K562 (cell line): Measurements from ENCODE around the gene HOXB5. TPM values are rescaled to one million over a fixed set of nuclear protein-coding genes. Genes with fewer than 3 reads are reported as not detected.
A peak's percentile ranks its signal among the peaks of the same experiment; 100 is the strongest.

Experiments used
- ATAC-seq: fragments of 200-7000 bp; cut with Tn5 transposase; 3 replicates; pipeline ENCODE4 v1.9.1; 2020; ENCODE audit warnings: moderate library complexity
- BruUV-seq: library from RNA; stranded (reverse); fragments of 400-500 nt; replicated peaks from 2 replicates; lab custom pipeline; 2021; lab: Mats Ljungman, UMichigan
- CTCF ChIA-PET: fragments of 300-600 bp; formaldehyde crosslinking; extraction: SDS; loops from one replicate; lab custom pipeline; 2021; ENCODE audit warnings: low intra/inter-chr PET ratio; lab: Yijun Ruan, JAX
- POLR2A ChIA-PET: fragments of 300-600, 350-650 bp; sonication (Branson Sonifier 250); formaldehyde crosslinking; extraction: SDS; loops from one replicate; lab custom pipeline; 2021; ENCODE audit warnings: antibody characterized with exemption, inconsistent platforms; lab: Yijun Ruan, JAX
- DNase-seq, 4 experiments: peaks; one replicate each; pipeline versions ENCODE4 v3.0.0 to v3.0.0-alpha.2; 2011 to 2018; ENCODE audit warnings: low spot score in 3 of 4, mixed read lengths in 3 of 4; ENCODE audit errors: extremely low read depth in 1 of 4
- FAIRE-seq: peaks from 2 replicates; lab custom pipeline; 2011; peaks lifted over from hg19 to GRCh38; lab: Jason Lieb, UNC
- H2AFZ ChIP-seq: 2 replicates; pipeline ENCODE4 v1.6.0; 2011; ENCODE audit warnings: low read depth, low read length, control low read depth, inconsistent platforms
- H3K27ac ChIP-seq: fragments of 200-600 bp; 3 replicates; pipeline ENCODE4 v1.8.0; 2011; ENCODE audit warnings: low read depth, mild to moderate bottlenecking, control low read depth, inconsistent platforms, low read length, moderate library complexity, mixed read lengths; ENCODE audit errors: extremely low read depth
- H3K27me3 ChIP-seq, 2 experiments: fragments of 300-600 bp in 1 of 2; 2 replicates in 1 of 2; 3 replicates in 1 of 2; pipeline versions ENCODE4 v1.6.0 to v1.8.0; 2011; ENCODE audit warnings: inconsistent platforms in 2 of 2, low read length in 2 of 2, mild to moderate bottlenecking in 1 of 2, mixed read lengths in 1 of 2, moderate library complexity in 1 of 2; ENCODE audit not compliant: control insufficient read depth in 2 of 2, insufficient read depth in 2 of 2
- H3K36me3 ChIP-seq: fragments of 300-600 bp; 3 replicates; pipeline ENCODE4 v1.8.0; 2011; ENCODE audit warnings: mild to moderate bottlenecking, low read length, inconsistent platforms; ENCODE audit not compliant: control insufficient read depth, insufficient read depth
- H3K4me1 ChIP-seq, 2 experiments: fragments of 200-600 bp in 1 of 2; replicated peaks in 1 of 2; 2 replicates in 1 of 2; 3 replicates in 1 of 2; pipeline versions ENCODE4 v1.5.1 to v1.8.0; 2011; ENCODE audit warnings: inconsistent platforms in 2 of 2, low read length in 2 of 2, mild to moderate bottlenecking in 1 of 2, mixed read lengths in 1 of 2, moderate library complexity in 1 of 2; ENCODE audit not compliant: control insufficient read depth in 2 of 2, insufficient read depth in 2 of 2
- H3K4me2 ChIP-seq: 2 replicates; pipeline ENCODE4 v1.6.1; 2011; ENCODE audit warnings: low read length, control low read depth, inconsistent platforms, mixed read lengths; ENCODE audit not compliant: insufficient read depth
- H3K4me3 ChIP-seq: fragments of 200-600 bp; sonication (generic), shearing (Covaris generic); 2 replicates; pipeline ENCODE4 v1.5.1; 2016; ENCODE audit warnings: control low read depth, inconsistent platforms
- H3K79me2 ChIP-seq: fragments of 200-600 bp; 3 replicates; pipeline ENCODE4 v1.8.0; 2011; ENCODE audit warnings: low read length, inconsistent platforms; ENCODE audit not compliant: control insufficient read depth, insufficient read depth
- H3K9ac ChIP-seq, 2 experiments: 2 replicates each; pipeline versions ENCODE4 v1.6.0 to v1.6.1; 2011; ENCODE audit warnings: low read depth in 2 of 2, low read length in 2 of 2, control low read depth in 1 of 2, inconsistent platforms in 1 of 2, mild to moderate bottlenecking in 1 of 2, mixed read lengths in 1 of 2; ENCODE audit not compliant: insufficient read depth in 1 of 2
- H3K9me1 ChIP-seq: one replicate; pipeline ENCODE4 v1.6.0; 2011; ENCODE audit warnings: inconsistent platforms, mild to moderate bottlenecking, low read length, moderate library complexity; ENCODE audit not compliant: control insufficient read depth, insufficient read depth
- H3K9me3 ChIP-seq: replicated peaks from 2 replicates; pipeline ENCODE4 v1.5.1; 2011; ENCODE audit warnings: low read depth, low read length, inconsistent platforms; ENCODE audit not compliant: control insufficient read depth, insufficient read depth
- H4K20me1 ChIP-seq: replicated peaks from 2 replicates; pipeline ENCODE4 v1.6.1; 2011; ENCODE audit warnings: low read length, inconsistent platforms, mixed read lengths; ENCODE audit not compliant: control insufficient read depth, insufficient read depth
- CXXC5 ChIP-seq: fragments of 250-450 bp; sonication (Bioruptor Pico); IDR thresholded peaks from 2 replicates; pipeline ENCODE4 v1.8.0; 2022; ENCODE audit warnings: inconsistent platforms, mild to moderate bottlenecking, moderate library complexity
- FOXA3 ChIP-seq, 2 experiments: fragments of 450-650 bp in 1 of 2; sonication (generic) in 1 of 2; formaldehyde crosslinking; IDR thresholded peaks in 1 of 2; conservative IDR thresholded peaks in 1 of 2; 2 replicates each; pipeline versions ENCODE4 v1.4.0 to v1.8.0; 2020 to 2022; ENCODE audit warnings: mild to moderate bottlenecking in 2 of 2, missing genetic modification reagents in 1 of 2
- GABPA ChIP-seq: fragments of 200-800 bp; sonication (Bioruptor generic); conservative IDR thresholded peaks from 2 replicates; pipeline ENCODE4 v1.6.1; 2016; ENCODE audit warnings: low read depth, missing genetic modification characterization, missing compliant biosample characterization
- GTF2A2 ChIP-seq: IDR thresholded peaks from 2 replicates; pipeline ENCODE4 v1.6.1; 2016; ENCODE audit warnings: mild to moderate bottlenecking, missing genetic modification characterization, missing compliant biosample characterization
- ILK ChIP-seq: fragments of 450-650 bp; IDR thresholded peaks from 2 replicates; pipeline ENCODE4 v1.6.1; 2016; ENCODE audit warnings: missing genetic modification characterization, low read depth, mild to moderate bottlenecking, missing compliant biosample characterization, moderate library complexity, borderline replicate concordance
- MAZ ChIP-seq, 2 experiments: fragments of 450-650 bp in 1 of 2; sonication (generic) in 1 of 2; formaldehyde crosslinking; IDR thresholded peaks in 1 of 2; conservative IDR thresholded peaks in 1 of 2; 2 replicates each; pipeline versions ENCODE4 v1.4.0 to v1.5.0; 2020; ENCODE audit warnings: mild to moderate bottlenecking in 1 of 2, missing genetic modification reagents in 1 of 2
- NCOA6 ChIP-seq: fragments of 450-650 bp; IDR thresholded peaks from 2 replicates; pipeline ENCODE4 v1.6.1; 2017; ENCODE audit warnings: mild to moderate bottlenecking
- NR2C2 ChIP-seq, 2 experiments: fragments of 200-800 bp in 1 of 2; sonication (Bioruptor generic) in 1 of 2; sonication (generic) in 1 of 2; formaldehyde crosslinking in 1 of 2; IDR thresholded peaks; 2 replicates each; pipeline versions ENCODE4 v1.6.1 to v1.8.0; 2016 to 2022; ENCODE audit warnings: mild to moderate bottlenecking in 1 of 2, missing compliant biosample characterization in 1 of 2, missing genetic modification characterization in 1 of 2, missing genetic modification reagents in 1 of 2
- POLR2AphosphoS5 ChIP-seq: IDR thresholded peaks from 2 replicates; pipeline ENCODE4 v1.6.1; 2011; ENCODE audit warnings: mild to moderate bottlenecking, low read depth, low read length, moderate library complexity; ENCODE audit not compliant: control insufficient read depth, insufficient read depth
- ZNF175 ChIP-seq: fragments of 200-800 bp; sonication (Bioruptor generic); IDR thresholded peaks from 2 replicates; pipeline ENCODE4 v1.6.1; 2016; ENCODE audit warnings: low read depth, mild to moderate bottlenecking, missing genetic modification characterization, missing compliant biosample characterization
- ZNF197 ChIP-seq: fragments of 200-800 bp; sonication (Bioruptor generic); IDR thresholded peaks from 2 replicates; pipeline ENCODE4 v1.6.1; 2016; ENCODE audit warnings: low read depth, missing genetic modification characterization, missing compliant biosample characterization
- ZNF766 ChIP-seq: fragments of 200-800 bp; sonication (Bioruptor generic); conservative IDR thresholded peaks from 2 replicates; pipeline ENCODE4 v1.6.1; 2016; ENCODE audit warnings: missing genetic modification characterization, missing compliant biosample characterization
- WGBS: fragments of 100-300 bp; shearing (Covaris generic); methylation state at CpG from one replicate; pipeline ENCODE4 v1.1.6; 2016; ENCODE audit warnings: low coverage, mixed read lengths; ENCODE audit not compliant: insufficient coverage; ENCODE audit errors: missing lambda C conversion rate; 5-methylcytosine and 5-hydroxymethylcytosine counted together
- in situ Hi-C: fragments of 300-500 bp; cut with MboI; formaldehyde crosslinking; loops from 4 replicates; pipeline ENCODE4 v1.15.0; 2018; ENCODE audit warnings: inconsistent platforms, mixed read lengths
- intact Hi-C: fragments of 100-400 bp; cut with micrococcal nuclease; formaldehyde crosslinking; loops from 2 replicates; pipeline ENCODE4 v1.14.2; 2022
- polyA plus RNA-seq, 8 experiments: library from polyadenylated mRNA; depleted of rRNA in 4 of 8; stranded (reverse) in 5 of 8; unstranded in 3 of 8; fragments of >200 nt; fragmentation: Nextera tagmentation in 2 of 8; fragmentation: Illumina TruSeq in 1 of 8; extraction: Ambion mirVana in 2 of 8; extraction: Trizol in 1 of 8; gene quantifications; 2 replicates each; pipeline versions ENCODE4 v1.2.1 to v1.2.3, GENCODE V29; 2011 to 2014; ENCODE audit warnings: inconsistent platforms in 1 of 8, missing spikeins in 1 of 8
- total RNA-seq, 7 experiments: library from RNA; depleted of rRNA in 6 of 7; stranded (reverse); fragments of >200 nt in 6 of 7; fragmentation: Illumina TruSeq in 2 of 7; extraction: Trizol in 2 of 7; gene quantifications; 2 replicates each; pipeline versions ENCODE4 v1.2.1 to v1.2.3, GENCODE V29; 2011 to 2021; ENCODE audit warnings: low replicate concordance in 1 of 7
- TF ChIP-seq, protein P1 (sequence below): fragments of 450-650 bp; IDR thresholded peaks from 2 replicates; pipeline ENCODE4 v1.6.1; 2016
- TF ChIP-seq, protein P2 (sequence below), 2 experiments: IDR thresholded peaks; 2 replicates each; pipeline ENCODE4 v1.6.1; 2012; ENCODE audit warnings: improper control_type of control experiment in 2 of 2, low read depth in 2 of 2, low read length in 2 of 2, borderline replicate concordance in 1 of 2

The HOXB5 gene
- total and polyA plus RNA-seq, 9 of the 15 experiments (the other 6 are each of a cell fraction or from before 2014, with no cell fraction given), result 0.24 to 2.7 (median 0.65) TPM

DNA sequence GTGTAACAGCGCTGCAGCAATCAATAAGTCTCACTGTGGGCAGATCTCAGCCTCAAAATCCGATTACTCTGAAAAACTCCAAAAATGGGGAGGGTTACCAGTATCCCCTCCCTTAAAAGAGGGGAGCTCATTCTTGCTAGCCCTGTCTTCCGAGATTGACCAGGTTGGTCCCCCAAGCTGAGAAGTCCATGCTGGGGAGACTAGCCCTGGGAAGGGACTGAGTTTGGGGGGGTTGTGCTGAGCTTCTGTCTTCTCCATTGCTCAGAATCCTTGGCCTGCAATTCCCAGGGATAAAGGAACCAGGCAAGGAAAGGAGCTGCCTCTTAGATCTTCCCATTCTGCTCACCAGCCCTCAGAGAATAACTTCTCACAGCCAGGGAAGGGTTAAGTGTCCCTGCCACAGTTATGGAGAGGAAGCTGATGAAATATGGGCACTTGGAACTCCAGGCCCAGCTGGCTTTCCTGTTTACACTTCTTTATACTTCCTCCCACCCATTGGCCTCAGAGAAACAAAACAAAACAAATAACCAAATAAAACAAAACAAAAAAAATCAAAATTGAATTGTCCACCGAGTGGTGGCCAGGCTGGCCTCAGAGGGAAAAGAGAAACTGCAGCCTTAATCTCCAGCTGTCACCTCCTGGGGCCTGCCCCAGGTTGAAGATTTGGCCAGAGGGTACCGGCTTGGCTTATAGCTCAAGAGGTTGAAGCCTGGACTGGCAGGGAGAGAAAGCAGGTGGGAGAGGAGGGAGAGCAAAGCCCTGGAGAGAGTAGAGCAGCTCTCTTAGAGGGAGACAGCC is 6.1 kb downstream of the HOXB5 start:
- no peak overlapping the region for H3K4me2 ChIP-seq
- peaks cover 22% of the 10 kb centered on the region for H3K79me2 ChIP-seq
- TF ChIP-seq, protein P1, sequence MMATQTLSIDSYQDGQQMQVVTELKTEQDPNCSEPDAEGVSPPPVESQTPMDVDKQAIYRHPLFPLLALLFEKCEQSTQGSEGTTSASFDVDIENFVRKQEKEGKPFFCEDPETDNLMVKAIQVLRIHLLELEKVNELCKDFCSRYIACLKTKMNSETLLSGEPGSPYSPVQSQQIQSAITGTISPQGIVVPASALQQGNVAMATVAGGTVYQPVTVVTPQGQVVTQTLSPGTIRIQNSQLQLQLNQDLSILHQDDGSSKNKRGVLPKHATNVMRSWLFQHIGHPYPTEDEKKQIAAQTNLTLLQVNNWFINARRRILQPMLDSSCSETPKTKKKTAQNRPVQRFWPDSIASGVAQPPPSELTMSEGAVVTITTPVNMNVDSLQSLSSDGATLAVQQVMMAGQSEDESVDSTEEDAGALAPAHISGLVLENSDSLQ, result peak; percentile 22; the same call in 1 of the 2 replicates
- TF ChIP-seq NCOA6 (no peak), FOXA3 (CRISPR knock-in tag; conservative IDR thresholded peaks at IDR 0.05 in 1 of 2, IDR thresholded peaks at IDR 0.05 in 1 of 2) (peak in 1 of 2 experiments; percentile 27; a peak in 1 of 4 replicates), ZNF197 (no peak), ZNF175 (CRISPR knock-in tag) (peak; percentile 66), ZNF766 (0 out of 2 replicates have a peak, but pooled peaks have one; percentile 44), POLR2AphosphoS5 (no peak), NR2C2 (CRISPR knock-in tag; IDR thresholded peaks at IDR 0.05) (no peak), NR2C2 (tag; IDR thresholded peaks at IDR 0.05) (peak; percentile 25; the same call in 1 of the 2 replicates), GTF2A2 (no peak), ILK (no peak), CXXC5 (peak; percentile 16; the same call in 1 of the 2 replicates), GABPA (tag) (peak; percentile 69), MAZ (CRISPR knock-in tag; conservative IDR thresholded peaks at IDR 0.05 in 1 of 2, IDR thresholded peaks at IDR 0.05 in 1 of 2) (0 out of 4 replicates have a peak, but pooled peaks of 1 of the 2 experiments have one; percentile 28)
- TF ChIP-seq, protein P2, sequence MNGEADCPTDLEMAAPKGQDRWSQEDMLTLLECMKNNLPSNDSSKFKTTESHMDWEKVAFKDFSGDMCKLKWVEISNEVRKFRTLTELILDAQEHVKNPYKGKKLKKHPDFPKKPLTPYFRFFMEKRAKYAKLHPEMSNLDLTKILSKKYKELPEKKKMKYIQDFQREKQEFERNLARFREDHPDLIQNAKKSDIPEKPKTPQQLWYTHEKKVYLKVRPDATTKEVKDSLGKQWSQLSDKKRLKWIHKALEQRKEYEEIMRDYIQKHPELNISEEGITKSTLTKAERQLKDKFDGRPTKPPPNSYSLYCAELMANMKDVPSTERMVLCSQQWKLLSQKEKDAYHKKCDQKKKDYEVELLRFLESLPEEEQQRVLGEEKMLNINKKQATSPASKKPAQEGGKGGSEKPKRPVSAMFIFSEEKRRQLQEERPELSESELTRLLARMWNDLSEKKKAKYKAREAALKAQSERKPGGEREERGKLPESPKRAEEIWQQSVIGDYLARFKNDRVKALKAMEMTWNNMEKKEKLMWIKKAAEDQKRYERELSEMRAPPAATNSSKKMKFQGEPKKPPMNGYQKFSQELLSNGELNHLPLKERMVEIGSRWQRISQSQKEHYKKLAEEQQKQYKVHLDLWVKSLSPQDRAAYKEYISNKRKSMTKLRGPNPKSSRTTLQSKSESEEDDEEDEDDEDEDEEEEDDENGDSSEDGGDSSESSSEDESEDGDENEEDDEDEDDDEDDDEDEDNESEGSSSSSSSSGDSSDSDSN (IDR thresholded peaks at IDR 0.05; ENCODE audit: borderline replicate concordance in 1 of 2, low read depth in 2 of 2, low read length in 2 of 2), result no peak

More for the DNA sequence above, 6.1 kb downstream of the HOXB5 start:
- no TSS peak for BruUV-seq
- Histone ChIP-seq H3K36me3 (no peaks in the 10 kb centered on the region), H3K9ac (no peak overlapping the region), H3K27me3 (no peaks in the 10 kb centered on the region), H3K4me3 (no peak overlapping the region), H4K20me1 (no peaks in the 10 kb centered on the region), H3K4me1 (peaks cover 27 to 29% of the 10 kb centered on the region in 2 experiments), H3K9me3 (no peaks in the 10 kb centered on the region), H3K9me1 (no peaks in the 10 kb centered on the region), H3K27ac (no peak overlapping the region), H2AFZ (no peak overlapping the region)
- 50% methylated on average over 5 of the region's 5 CpGs for WGBS
- FAIRE-seq (no peak), DNase-seq (no peak), ATAC-seq (no peak)
- CTCF ChIA-PET, result no interaction called here
- in situ Hi-C loops, result no loop called here
- intact Hi-C loops, result no loop called here
- POLR2A ChIA-PET, result interaction anchor here (0.5 to 2.0 kb wide), 9 partner anchors 14 to 422 kb away, joined by 3 to 6 read pairs (median 3); partner anchors contain the start of gene HOXB6
